ENCODE results near the gene PLCB1. TPM values are rescaled to one million over a fixed set of nuclear protein-coding genes. Genes with fewer than 3 reads are reported as not detected.
A peak's percentile ranks its signal among the peaks of the same experiment; 100 is the strongest.

The PLCB1 gene
- total and polyA plus RNA-seq, 10 of the 15 experiments (the other 5 are each of a cell fraction or from before 2014, with no cell fraction given), result 0.05 to 5.3 (median 0.17) TPM; not detected in 1

GRCh38 chr20:8394308-8394945 is 262.4 kb downstream of the PLCB1 start:
- no TSS peak for BruUV-seq (replicated peaks)
- ChIA-PET POLR2A (no interaction called here), SMC1A (ENCODE audit: uncharacterized antibody, unreplicated experiment) (interaction anchor here (1.0 to 1.4 kb wide), 2 partner anchors 45 to 52 kb away, joined by 3 read pairs; no protein-coding TSS in a partner anchor), CTCF (interaction anchor here (1.0 to 1.9 kb wide), 2 partner anchors 10 to 60 kb away, joined by 4 to 5 read pairs; no protein-coding TSS in a partner anchor), RAD21 (ENCODE audit: unreplicated experiment) (no interaction called here)
- H3K79me2 ChIP-seq (ENCODE audit: control insufficient read depth, insufficient read depth, low read length), result no peaks in the 10 kb centered on the region
- intact Hi-C loops (cut with micrococcal nuclease; ENCODE audit: unreplicated experiment), result loop anchor here (5.0 kb wide), 1 partner anchor 182 kb away; no protein-coding TSS in a partner anchor
- no peak overlapping the region for H3K27ac ChIP-seq (ENCODE audit: control insufficient read depth, insufficient read depth)
- H3K4me3 ChIP-seq, result no peak overlapping the region
- FAIRE-seq (peak; percentile 7), DNase-seq (ENCODE audit: low read depth, low spot score) (peak; percentile 71), ATAC-seq (peak; percentile 97)
- H3K4me2 ChIP-seq (ENCODE audit: control insufficient read depth, insufficient read depth), result no peak overlapping the region
- H4K20me1 ChIP-seq (ENCODE audit: control insufficient read depth, insufficient read depth), result no peaks in the 10 kb centered on the region
- in situ Hi-C loops (cut with MboI), result no loop called here
- no peaks in the 10 kb centered on the region; the same call in 2 of the 3 replicates for H3K9me3 ChIP-seq (replicated peaks; ENCODE audit: control insufficient read depth, insufficient read depth, low read length)
- H2AFZ ChIP-seq (ENCODE audit: control insufficient read depth, low read depth, low read length), result no peak overlapping the region; the same call in 1 of the 2 replicates
- no peak overlapping the region for H3K9ac ChIP-seq (ENCODE audit: control insufficient read depth, insufficient read depth, low read length)
- 45% methylated on average over 2 of the region's 2 CpGs for WGBS (ENCODE audit: insufficient coverage, insufficient replicate concordance, low lambda C conversion rate, missing lambda C conversion rate)
- H3K27me3 ChIP-seq (replicated peaks in 1 of 2; ENCODE audit: control insufficient read depth in 2 of 2, insufficient read depth in 2 of 2, low read length in 1 of 2), result no peaks in the 10 kb centered on the region
- no peaks in the 10 kb centered on the region for H3K36me3 ChIP-seq (ENCODE audit: control insufficient read depth in 2 of 2, insufficient read depth in 2 of 2, low read length in 1 of 2)
- H3K4me1 ChIP-seq (ENCODE audit: control insufficient read depth, insufficient read depth, low read length), result no peaks in the 10 kb centered on the region; the same call in 1 of the 2 replicates
- TF ChIP-seq STAT1 (conservative IDR thresholded peaks at IDR 0.05) (no peak), E2F8 (IDR thresholded peaks at IDR 0.05; ENCODE audit: low read depth, partially characterized antibody) (no peak), MXI1 (IDR thresholded peaks at IDR 0.05; ENCODE audit: low read depth, low read length) (no peak), ZBTB4 (CRISPR knock-in tag; IDR thresholded peaks at IDR 0.05) (no peak), POLR2AphosphoS5 (IDR thresholded peaks at IDR 0.05; ENCODE audit: low read length) (no peak), RUNX3 (IDR thresholded peaks at IDR 0.05; ENCODE audit: low read length) (peak; percentile 88), NR2F1 (conservative IDR thresholded peaks at IDR 0.05) (0 out of 2 replicates have a peak, but pooled peaks have one; percentile 19), ZNF207 (IDR thresholded peaks at IDR 0.05; ENCODE audit: borderline replicate concordance) (no peak), DPF2 (IDR thresholded peaks at IDR 0.05) (peak; percentile 28; the same call in 1 of the 2 replicates), ASH2L (IDR thresholded peaks at IDR 0.05; ENCODE audit: borderline replicate concordance, low read depth) (no peak), ATF7 (IDR thresholded peaks at IDR 0.05; ENCODE audit: low read depth) (peak; percentile 57; the same call in 1 of the 2 replicates), LARP7 (IDR thresholded peaks at IDR 0.05) (no peak), RB1 (IDR thresholded peaks at IDR 0.05; ENCODE audit: borderline replicate concordance) (no peak), POU2F2 (IDR thresholded peaks at IDR 0.05; ENCODE audit: borderline replicate concordance, low read depth, low read length) (0 out of 3 replicates have a peak, but pooled peaks have one; percentile 16), RCOR1 (conservative IDR thresholded peaks at IDR 0.05; ENCODE audit: low read depth, low read length) (no peak), MAX (IDR thresholded peaks at IDR 0.05; ENCODE audit: low read depth, low read length) (no peak), E2F4 (IDR thresholded peaks at IDR 0.05; ENCODE audit: low read depth, low read length) (no peak), BACH1 (IDR thresholded peaks at IDR 0.05; ENCODE audit: borderline replicate concordance) (no peak)
